ENCODE data around the gene CWC27.

- TF ChIP-seq POLR2A (IDR thresholded peaks at IDR 0.05; ENCODE audit: low read depth, low read length) (no peak), TAF1 (IDR thresholded peaks at IDR 0.05; ENCODE audit: low read depth, low read length) (no peak), POLR2AphosphoS5 (IDR thresholded peaks at IDR 0.05; ENCODE audit: low read depth, low read length) (no peak), PAX5 (IDR thresholded peaks at IDR 0.05; ENCODE audit: insufficient read depth, low read length, severe bottlenecking) (no peak), SPI1 (IDR thresholded peaks at IDR 0.05; ENCODE audit: low read depth, low read length) (no peak)
Observed at GRCh38 chr5:64834611-64835010, 65.9 kb downstream of the CWC27 start.
